A549 treated with ZK216348 at 1 μM for 4 hours (cell line): ENCODE results near the gene FOXI1. TPM values are rescaled to one million over a fixed set of nuclear protein-coding genes. Genes with fewer than 3 reads are reported as not detected.

ENCODE experiments used
- total RNA-seq: library from RNA; stranded (reverse); fragments of 200-300 nt; extraction: Qiagen RNA extraction; gene quantifications from 5 replicates; pipeline ENCODE4 v1.2.3, GENCODE V29; 2022; ENCODE audit warnings: low read depth

FOXI1 gene
- total RNA-seq: not detected in 5 replicates

GRCh38 chr5:170105642-170106611 lies at the start of gene FOXI1:
Gene FOXI1, plus strand, starts transcription at chr5:170105897. Its CDS starts 61 bp downstream, at chr5:170105958.

Other genes starting within 250 kb of the FOXI1 start
- 0.50 to 0.64 TPM (median 0.59 TPM) in 5 replicates for gene INSYN2B, start 125.4 kb upstream of the FOXI1 start, total RNA-seq
- not detected in 5 replicates for gene C5orf58, start 127.1 kb downstream of the FOXI1 start, total RNA-seq
- not detected in 5 replicates for gene LCP2, start 191.9 kb downstream of the FOXI1 start, total RNA-seq